Osteoblast (primary cell): ENCODE results near the gene MIB2. TPM values are rescaled to one million over a fixed set of nuclear protein-coding genes. Genes with fewer than 3 reads are reported as not detected.

ENCODE experiments used
- DNase-seq: peaks from one replicate; pipeline ENCODE4 v3.0.0; 2011; ENCODE audit warnings: low spot score, mixed read lengths; ENCODE audit not compliant: insufficient read length; ENCODE audit errors: missing footprints
- H2AFZ ChIP-seq: 2 replicates; pipeline ENCODE4 v1.6.0; 2011; ENCODE audit warnings: mild to moderate bottlenecking, low read length
- H3K27ac ChIP-seq: 2 replicates; pipeline ENCODE4 v1.5.1; 2011; ENCODE audit warnings: mild to moderate bottlenecking, low read depth, low read length, moderate library complexity
- H3K27me3 ChIP-seq: 2 replicates; pipeline ENCODE4 v1.6.0; 2012; ENCODE audit warnings: mild to moderate bottlenecking, control low read depth, inconsistent platforms, low read length, moderate library complexity; ENCODE audit not compliant: insufficient read depth
- H3K36me3 ChIP-seq: 2 replicates; pipeline ENCODE4 v1.5.1; 2011; ENCODE audit warnings: mild to moderate bottlenecking, low read length, control low read depth, moderate library complexity; ENCODE audit not compliant: insufficient read depth
- H3K4me1 ChIP-seq: 2 replicates; pipeline ENCODE4 v1.5.1; 2011; ENCODE audit warnings: mild to moderate bottlenecking, low read length, control low read depth, moderate library complexity; ENCODE audit not compliant: insufficient read depth
- H3K4me2 ChIP-seq: 2 replicates; pipeline ENCODE4 v1.6.0; 2011; ENCODE audit warnings: mild to moderate bottlenecking, low read length; ENCODE audit not compliant: insufficient read depth
- H3K4me3 ChIP-seq: fragments of 200-600 bp; sonication (generic); 3 replicates; pipeline ENCODE4 v1.5.1; 2012; ENCODE audit warnings: mild to moderate bottlenecking, low read length, inconsistent platforms; ENCODE audit not compliant: insufficient read depth
- H3K79me2 ChIP-seq: 2 replicates; pipeline ENCODE4 v1.6.0; 2012; ENCODE audit warnings: mild to moderate bottlenecking, low read length, control low read depth, inconsistent platforms; ENCODE audit not compliant: insufficient read depth
- H3K9me3 ChIP-seq: 2 replicates; pipeline ENCODE4 v1.5.1; 2011; ENCODE audit warnings: low read depth, low read length, control low read depth
- H4K20me1 ChIP-seq: 2 replicates; pipeline ENCODE4 v1.6.0; 2012; ENCODE audit warnings: mild to moderate bottlenecking, low read length, control low read depth; ENCODE audit not compliant: insufficient read depth
- total RNA-seq: library from RNA; depleted of rRNA; stranded (reverse); fragments of >200 nt; gene quantifications from 2 replicates; pipeline ENCODE4 v1.2.3, GENCODE V29; 2012
- TF ChIP-seq, protein P1 (sequence below): IDR thresholded peaks from 2 replicates; pipeline ENCODE4 v1.5.1; 2011; ENCODE audit warnings: mild to moderate bottlenecking, low read depth, low read length, moderate library complexity; ENCODE audit errors: extremely low read depth

The MIB2 gene
- total RNA-seq, 1 donor = 80.7 TPM

DNA sequence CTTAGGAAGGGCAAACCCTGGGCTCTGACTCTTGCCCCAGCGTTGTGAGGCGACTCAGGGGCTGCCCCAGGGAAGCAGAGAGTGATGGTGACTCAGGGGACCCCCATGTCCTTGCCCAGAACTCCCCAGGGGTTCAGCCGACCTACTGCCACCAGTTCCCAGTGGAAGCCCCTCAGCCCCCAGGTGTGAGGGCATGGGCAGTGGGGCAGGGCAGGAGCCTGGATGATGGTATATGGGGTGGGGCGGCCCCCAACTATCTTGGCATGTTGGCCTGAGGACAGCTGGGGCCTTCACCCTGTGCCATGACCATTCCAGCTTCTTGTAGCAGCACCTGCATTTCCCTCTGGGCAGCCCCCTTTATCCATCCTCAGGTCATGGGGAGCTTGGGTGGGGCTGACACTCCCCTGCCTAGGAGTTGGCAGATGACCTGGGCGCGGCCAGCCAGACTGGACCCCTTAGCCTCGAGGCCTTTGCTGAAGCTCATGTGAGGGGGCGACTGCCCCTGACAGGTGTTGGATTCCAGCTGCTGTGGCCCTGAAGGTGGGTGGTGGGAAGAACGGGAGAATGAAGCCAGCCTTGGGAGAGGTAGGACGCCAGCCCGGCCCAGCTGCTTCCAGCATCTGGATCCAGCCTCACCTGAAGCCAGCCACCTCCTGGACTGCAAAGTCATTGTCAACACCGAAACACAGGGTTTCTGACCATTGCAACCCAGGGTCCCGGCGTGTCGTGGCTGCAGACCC lies 13.6 kb upstream of the MIB2 start:
- Histone ChIP-seq H3K4me3 (no peak overlapping the region), H3K9me3 (no peaks in the 10 kb centered on the region), H3K27me3 (peaks cover 41% of the 10 kb centered on the region), H3K27ac (no peak overlapping the region), H3K4me1 (no peaks in the 10 kb centered on the region), H4K20me1 (peaks cover 4% of the 10 kb centered on the region), H3K36me3 (no peaks in the 10 kb centered on the region), H2AFZ (no peak overlapping the region), H3K79me2 (no peaks in the 10 kb centered on the region), H3K4me2 (no peak overlapping the region)
- DNase-seq = peak; percentile 84
- TF ChIP-seq, protein P1, sequence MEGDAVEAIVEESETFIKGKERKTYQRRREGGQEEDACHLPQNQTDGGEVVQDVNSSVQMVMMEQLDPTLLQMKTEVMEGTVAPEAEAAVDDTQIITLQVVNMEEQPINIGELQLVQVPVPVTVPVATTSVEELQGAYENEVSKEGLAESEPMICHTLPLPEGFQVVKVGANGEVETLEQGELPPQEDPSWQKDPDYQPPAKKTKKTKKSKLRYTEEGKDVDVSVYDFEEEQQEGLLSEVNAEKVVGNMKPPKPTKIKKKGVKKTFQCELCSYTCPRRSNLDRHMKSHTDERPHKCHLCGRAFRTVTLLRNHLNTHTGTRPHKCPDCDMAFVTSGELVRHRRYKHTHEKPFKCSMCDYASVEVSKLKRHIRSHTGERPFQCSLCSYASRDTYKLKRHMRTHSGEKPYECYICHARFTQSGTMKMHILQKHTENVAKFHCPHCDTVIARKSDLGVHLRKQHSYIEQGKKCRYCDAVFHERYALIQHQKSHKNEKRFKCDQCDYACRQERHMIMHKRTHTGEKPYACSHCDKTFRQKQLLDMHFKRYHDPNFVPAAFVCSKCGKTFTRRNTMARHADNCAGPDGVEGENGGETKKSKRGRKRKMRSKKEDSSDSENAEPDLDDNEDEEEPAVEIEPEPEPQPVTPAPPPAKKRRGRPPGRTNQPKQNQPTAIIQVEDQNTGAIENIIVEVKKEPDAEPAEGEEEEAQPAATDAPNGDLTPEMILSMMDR = no peak

DNA sequence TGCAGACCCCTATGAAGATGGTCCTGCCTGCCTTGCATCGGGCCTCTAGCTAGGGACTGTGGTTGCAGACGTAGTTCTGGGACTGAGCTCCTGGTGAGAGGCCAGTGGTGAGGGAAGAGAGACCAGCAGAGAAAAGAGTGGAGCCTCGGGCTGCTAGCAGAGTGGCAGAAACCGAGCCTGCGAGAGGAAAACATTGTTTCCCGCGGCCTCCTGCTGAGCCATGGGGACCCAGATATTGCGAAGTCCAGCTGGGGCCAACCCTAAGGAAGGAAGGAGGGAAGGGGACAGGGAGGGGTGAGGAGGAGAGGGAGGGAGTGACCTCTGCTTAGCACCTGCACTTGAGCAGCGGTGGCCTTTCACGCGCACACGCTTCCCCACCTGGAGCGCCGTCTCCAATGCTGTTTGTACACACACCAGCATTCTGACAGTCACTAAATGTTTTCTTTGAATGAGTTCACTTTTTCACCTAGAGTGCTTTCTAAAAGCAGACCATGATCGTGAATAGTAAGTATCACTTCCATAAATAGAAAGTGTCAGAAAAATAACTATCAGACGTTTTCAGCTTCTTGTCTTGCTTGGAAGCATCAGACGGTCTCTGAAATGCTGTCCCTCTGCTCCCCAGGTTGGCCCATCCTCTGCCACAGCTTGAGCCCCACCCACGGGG lies 12.9 kb upstream of the MIB2 start:
- peaks cover 4% of the 10 kb centered on the region for H4K20me1 ChIP-seq
- no peak overlapping the region for H2AFZ ChIP-seq
- H3K36me3 ChIP-seq = no peaks in the 10 kb centered on the region
- no peaks in the 10 kb centered on the region for H3K9me3 ChIP-seq
- no peaks in the 10 kb centered on the region for H3K4me1 ChIP-seq
- H3K27ac ChIP-seq = no peak overlapping the region
- no peaks in the 10 kb centered on the region for H3K79me2 ChIP-seq
- H3K4me3 ChIP-seq = no peak overlapping the region
- H3K27me3 ChIP-seq = peaks cover 36% of the 10 kb centered on the region
- peak; percentile 91 for DNase-seq
- TF ChIP-seq, protein P1 = no peak
- no peak overlapping the region for H3K4me2 ChIP-seq

DNA sequence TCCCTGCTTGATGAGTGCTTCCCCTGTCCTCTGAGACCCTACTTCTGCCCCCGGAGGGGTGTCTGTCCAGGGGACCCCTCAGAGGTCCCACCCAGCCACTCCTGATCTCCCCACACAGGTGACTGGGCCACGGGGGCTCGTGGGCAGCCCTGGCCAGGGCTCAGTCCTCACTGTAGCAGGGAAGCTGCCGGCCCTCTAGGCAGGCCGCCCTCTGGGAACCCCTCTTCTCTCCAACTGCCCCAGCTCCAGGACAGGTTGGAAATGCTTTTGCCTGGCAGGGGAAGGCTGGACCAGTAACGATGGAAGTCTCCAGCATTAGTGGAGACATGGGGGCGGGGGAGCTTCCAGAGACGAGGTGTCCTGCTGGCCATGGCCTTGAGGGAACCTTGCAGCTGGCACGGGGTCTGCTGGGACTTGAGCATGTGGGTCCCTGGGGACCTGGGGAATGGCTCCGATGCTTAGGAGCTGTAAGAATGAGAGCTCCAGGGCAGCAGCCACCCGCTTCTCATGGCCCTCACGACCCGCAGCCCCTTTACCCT lies 12.3 kb upstream of the MIB2 start:
- no peak overlapping the region for H3K4me2 ChIP-seq
- H3K4me1 ChIP-seq = no peaks in the 10 kb centered on the region
- H3K79me2 ChIP-seq = no peaks in the 10 kb centered on the region
- TF ChIP-seq, protein P1 = no peak
- no peaks in the 10 kb centered on the region for H3K9me3 ChIP-seq
- H2AFZ ChIP-seq = no peak overlapping the region
- no peaks in the 10 kb centered on the region for H4K20me1 ChIP-seq
- no peaks in the 10 kb centered on the region for H3K36me3 ChIP-seq
- H3K4me3 ChIP-seq = no peak overlapping the region
- peaks cover 31% of the 10 kb centered on the region for H3K27me3 ChIP-seq
- DNase-seq = peak; percentile 88
- no peak overlapping the region for H3K27ac ChIP-seq
